Esophagus squamous epithelium (tissue), 4 donors: ENCODE results near the gene LDB2.

Experiments
- CTCF ChIP-seq, 6 experiments: fragments of 450-650 bp in 4 of 6; fragments of 200-600 bp in 2 of 6; sonication (generic) in 2 of 6; IDR thresholded peaks; one replicate each; pipeline ENCODE4 v1.5.1; 2016 to 2019; ENCODE audit warnings: antibody characterized with exemption in 6 of 6, mild to moderate bottlenecking in 4 of 6, moderate library complexity in 4 of 6
- POLR2A ChIP-seq, 4 donors: fragments of 450-650 bp; IDR thresholded peaks; one replicate each; pipeline ENCODE4 v1.6.1; 2017; ENCODE audit warnings: antibody characterized with exemption in 4 of 4, mild to moderate bottlenecking in 4 of 4, moderate library complexity in 3 of 4

GRCh38 chr4:16579866-16580265, 318.6 kb downstream of the LDB2 start:
- TF ChIP-seq POLR2A (IDR thresholded peaks at IDR 0.05): no peak
- TF ChIP-seq CTCF (IDR thresholded peaks at IDR 0.05): no peak
